Activated gamma-delta T cell treated with anti-CD3 and anti-CD28 coated beads, Interleukin-2, amount 50 U/mL, for 16 hours (primary cell): ENCODE measurements around the gene POU2AF3.

Source experiments
- DNase-seq: peaks from one replicate; pipeline ENCODE4 v3.0.0-alpha.2; 2020; ENCODE audit warnings: low read depth

POU2AF3 gene

GRCh38 chr11:111329306-111330204 is 31.2 kb downstream of the POU2AF3 start:
- no peak for DNase-seq

DNA sequence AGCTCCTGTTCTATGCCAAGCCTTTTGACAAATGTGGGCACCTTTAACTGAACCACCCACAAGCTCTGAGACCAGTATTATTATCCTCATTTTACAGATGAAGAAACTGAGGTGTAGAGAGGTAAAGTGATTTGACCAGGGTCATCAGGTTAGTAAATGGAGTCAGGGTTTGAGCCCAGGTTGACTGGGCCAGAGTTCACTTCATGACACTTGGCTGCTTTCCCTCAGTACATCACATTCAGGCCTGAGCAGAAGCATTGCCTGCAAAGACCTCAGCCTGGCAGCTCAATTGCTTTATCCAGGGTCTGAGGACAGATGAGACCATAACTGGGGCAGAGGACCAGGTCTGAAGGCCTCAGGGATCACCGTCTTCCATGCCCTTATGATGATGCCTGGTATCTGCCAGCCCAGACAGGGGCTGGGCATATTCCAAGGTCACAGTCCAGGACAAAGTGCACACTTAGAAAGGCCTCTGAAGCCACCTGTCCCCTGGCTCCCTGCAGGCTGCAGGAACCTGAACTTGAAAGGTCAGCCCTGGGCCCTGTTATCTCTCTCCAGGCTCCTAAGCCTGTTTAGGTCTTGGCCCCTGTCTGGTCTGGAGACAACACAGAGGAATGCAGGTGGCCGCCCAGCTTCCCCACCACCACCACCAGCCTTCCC is 32.0 kb downstream of the POU2AF3 start:
- no peak for DNase-seq

GRCh38 chr11:111331711-111332479 is 33.5 kb downstream of the POU2AF3 start:
- DNase-seq: no peak

GRCh38 chr11:111334532-111335502 is 36.5 kb downstream of the POU2AF3 start:
- DNase-seq: no peak

GRCh38 chr11:111335549-111335948 is 37.2 kb downstream of the POU2AF3 start:
- no peak for DNase-seq

GRCh38 chr11:111336062-111336461 is 37.7 kb downstream of the POU2AF3 start:
- no peak for DNase-seq

GRCh38 chr11:111336582-111337256 is 38.4 kb downstream of the POU2AF3 start:
- DNase-seq: no peak

- no peak for DNase-seq
Measured at GRCh38 chr11:111339758-111340388, 41.5 kb downstream of the POU2AF3 start.

- no peak for DNase-seq
Measured at GRCh38 chr11:111342329-111342728, 44.0 kb downstream of the POU2AF3 start.

DNA sequence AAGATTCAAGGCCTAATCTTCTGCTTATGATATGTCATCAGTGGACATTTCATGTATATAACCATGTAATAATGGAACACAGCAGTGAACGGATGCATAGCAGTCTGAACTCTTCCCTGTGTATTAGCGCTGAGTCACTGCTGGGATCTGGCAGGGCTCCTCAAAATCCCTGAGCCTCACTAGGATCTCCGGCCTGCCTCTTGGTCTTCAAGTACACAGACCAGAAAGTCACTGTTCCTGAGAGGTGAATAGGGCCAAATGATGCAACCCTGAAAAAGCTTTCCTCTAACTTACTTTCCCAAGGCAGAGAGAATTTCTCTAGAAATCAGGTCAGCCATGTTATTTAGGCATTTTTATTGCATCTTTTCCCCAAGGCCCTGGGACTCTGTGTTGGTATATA is 45.7 kb downstream of the POU2AF3 start:
- no peak for DNase-seq

DNA sequence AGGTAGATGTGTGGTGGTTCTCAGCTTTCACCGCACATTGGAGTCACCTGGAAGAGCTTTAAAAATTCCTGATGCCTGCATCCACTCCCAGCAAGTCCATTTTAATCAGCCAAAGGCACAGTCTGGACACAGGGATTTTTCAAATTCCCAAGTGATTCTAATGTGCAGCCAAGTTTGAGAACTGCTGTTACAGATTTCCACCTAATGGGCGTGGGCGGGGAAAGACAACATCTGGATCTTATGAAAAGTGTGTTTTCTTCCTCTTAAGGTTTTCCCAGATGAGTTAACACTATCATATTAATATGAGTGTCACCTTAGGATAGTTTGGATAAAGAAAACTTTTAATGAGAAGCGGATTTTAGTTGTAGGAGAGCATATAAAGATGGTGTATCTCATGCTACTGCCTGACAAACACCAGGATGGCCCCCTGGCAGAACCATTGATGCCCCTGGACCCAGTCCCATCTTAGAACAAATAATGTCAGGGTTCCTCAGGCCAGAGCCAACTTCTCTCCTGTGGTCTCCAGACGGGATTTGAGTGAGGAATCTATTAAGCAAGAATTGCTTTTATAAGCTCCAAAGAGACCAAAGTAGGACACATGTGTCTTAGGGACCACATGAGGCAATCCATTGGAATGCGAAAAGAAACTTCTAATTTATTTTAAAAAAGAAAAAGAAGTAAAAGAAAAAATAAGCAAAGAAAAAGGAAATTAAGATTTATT is 48.8 kb downstream of the POU2AF3 start:
- DNase-seq: no peak

- DNase-seq: no peak
Measured at GRCh38 chr11:111347723-111348115, 49.4 kb downstream of the POU2AF3 start.

- DNase-seq: no peak
Measured at GRCh38 chr11:111348147-111348546, 49.8 kb downstream of the POU2AF3 start.

DNA sequence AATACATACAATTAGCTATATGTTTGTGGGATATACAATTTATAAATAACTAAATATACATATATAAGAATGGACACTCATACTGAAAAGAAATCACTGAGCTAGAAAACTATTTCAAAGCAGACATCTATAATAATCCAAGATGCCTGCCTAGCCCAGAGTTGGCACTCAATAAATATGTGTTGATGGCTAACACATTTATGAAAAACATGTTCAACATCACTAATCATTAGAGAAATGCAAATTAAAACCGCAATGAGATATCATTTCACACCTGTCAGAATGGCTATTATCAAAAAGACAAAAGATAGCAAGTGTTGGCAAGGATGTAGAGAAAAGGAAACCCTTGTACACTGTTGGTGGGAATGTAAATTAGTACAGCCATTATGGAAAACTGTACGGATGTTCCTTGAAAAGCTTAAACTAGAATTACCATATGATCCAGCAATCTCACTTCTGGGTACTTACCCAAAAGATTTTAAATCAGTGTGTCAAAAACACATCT is 50.9 kb downstream of the POU2AF3 start:
- DNase-seq: no peak

GRCh38 chr11:111350811-111351210 is 52.5 kb downstream of the POU2AF3 start:
- no peak for DNase-seq

DNA sequence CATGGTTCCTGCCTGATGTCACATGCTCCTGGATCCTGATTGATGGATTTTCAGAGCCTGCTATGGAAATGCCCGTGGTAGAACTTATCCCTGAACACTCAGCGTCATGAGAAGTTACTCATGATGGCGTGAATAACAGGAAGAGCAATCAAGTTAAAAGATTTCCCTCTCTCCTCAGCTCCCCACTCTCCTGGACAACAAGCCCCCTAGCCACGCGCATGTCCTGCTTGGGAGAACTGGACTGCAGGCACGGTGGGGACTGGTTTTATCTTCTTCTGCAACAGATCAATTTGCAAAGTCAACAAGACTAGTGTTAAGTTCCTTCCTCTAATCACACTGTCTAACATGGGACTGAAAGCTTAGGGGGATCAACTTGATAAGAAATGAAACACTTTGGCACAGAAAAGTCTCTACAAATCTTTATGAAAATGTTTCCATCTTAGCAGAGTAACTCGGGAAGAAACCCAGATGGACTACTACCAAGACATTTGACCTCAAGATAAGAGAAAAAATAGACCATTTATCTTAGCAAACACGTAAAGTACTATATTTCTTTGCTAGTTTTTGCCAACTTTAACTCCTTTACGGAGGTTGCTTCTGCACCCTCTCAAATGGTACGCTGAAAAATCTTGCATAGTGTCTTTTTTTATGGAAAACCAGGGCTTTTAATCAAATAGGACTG is 53.2 kb downstream of the POU2AF3 start:
- DNase-seq: no peak

DNA sequence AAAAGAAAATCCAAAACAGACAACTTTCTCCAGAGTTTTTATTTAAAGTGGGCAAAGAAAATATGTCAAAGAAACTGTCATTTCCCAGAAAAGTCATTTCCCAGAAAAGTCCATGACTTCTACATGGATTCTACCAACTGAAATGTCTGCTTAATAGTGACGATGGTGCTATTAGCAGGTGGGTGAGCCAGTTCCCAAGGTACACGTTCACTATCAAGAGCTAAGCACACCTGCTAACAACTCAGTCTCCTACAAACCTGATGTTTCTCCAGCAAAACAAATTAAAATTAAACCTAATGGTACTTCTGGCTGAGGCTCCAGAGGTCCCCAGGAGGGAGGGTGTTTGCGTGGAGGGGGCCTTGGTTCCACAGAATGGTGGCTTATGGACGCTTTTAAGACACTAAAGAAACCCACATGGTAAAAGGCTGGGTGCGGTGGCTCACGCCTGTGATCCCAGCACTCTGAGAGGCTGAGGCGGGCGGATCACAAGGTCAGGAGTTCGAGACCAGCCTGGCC is 53.9 kb downstream of the POU2AF3 start:
- no peak for DNase-seq

- DNase-seq: no peak
Measured at GRCh38 chr11:111352935-111353710, 54.8 kb downstream of the POU2AF3 start.
